DOHH2 (cell line): Measurements from ENCODE around the gene PELI3.

Experiments used
- H3F3A ChIP-seq: fragments of 200-600 bp; sonication (generic), shearing (Covaris generic); 2 replicates; pipeline ENCODE4 v1.6.0; 2016; ENCODE audit warnings: antibody characterized with exemption, mild to moderate bottlenecking; ENCODE audit not compliant: control insufficient read depth, insufficient read depth
- H3K27ac ChIP-seq: fragments of 200-600 bp; sonication (generic); 2 replicates; pipeline ENCODE4 v1.5.1; 2014; ENCODE audit warnings: low read depth, mild to moderate bottlenecking, low read length, moderate library complexity
- H3K27me3 ChIP-seq: fragments of 200-600 bp; sonication (generic); 2 replicates; pipeline ENCODE4 v1.6.1; 2014; ENCODE audit warnings: mild to moderate bottlenecking, low read length, mixed read lengths; ENCODE audit not compliant: control insufficient read depth
- H3K36me3 ChIP-seq: fragments of 200-600 bp; sonication (generic); 2 replicates; pipeline ENCODE4 v1.6.1; 2014; ENCODE audit warnings: mild to moderate bottlenecking, low read length, moderate library complexity, mixed read lengths; ENCODE audit not compliant: control insufficient read depth
- H3K4me1 ChIP-seq: fragments of 200-600 bp; sonication (generic); 2 replicates; pipeline ENCODE4 v1.6.1; 2014; ENCODE audit warnings: mild to moderate bottlenecking, low read length, mixed read lengths; ENCODE audit not compliant: control insufficient read depth
- H3K4me2 ChIP-seq: fragments of 200-600 bp; sonication (generic); 2 replicates; pipeline ENCODE4 v1.6.0; 2014; ENCODE audit warnings: mild to moderate bottlenecking, low read length, moderate library complexity
- H3K4me3 ChIP-seq: fragments of 200-600 bp; sonication (generic); 2 replicates; pipeline ENCODE4 v1.5.1; 2014; ENCODE audit warnings: mild to moderate bottlenecking, low read length, mixed read lengths
- H3K79me2 ChIP-seq: fragments of 200-600 bp; sonication (generic); 2 replicates; pipeline ENCODE4 v1.6.1; 2014; ENCODE audit warnings: mild to moderate bottlenecking, low read length, mixed read lengths; ENCODE audit not compliant: control insufficient read depth
- H3K9me2 ChIP-seq: fragments of 200-600 bp; sonication (generic); replicated peaks from 2 replicates; pipeline ENCODE4 v1.6.1; 2014; ENCODE audit warnings: mild to moderate bottlenecking, low read length, mixed read lengths; ENCODE audit not compliant: control insufficient read depth
- H3K9me3 ChIP-seq: fragments of 200-600 bp; sonication (generic); 2 replicates; pipeline ENCODE4 v1.6.1; 2014; ENCODE audit warnings: antibody characterized with exemption, low read length, mixed read lengths; ENCODE audit not compliant: control insufficient read depth, insufficient read depth
- H4K20me1 ChIP-seq: fragments of 200-600 bp; sonication (generic); 2 replicates; pipeline ENCODE4 v1.6.0; 2014; ENCODE audit warnings: low read depth, mild to moderate bottlenecking, antibody characterized with exemption, low read length, moderate library complexity; ENCODE audit not compliant: control insufficient read depth, insufficient read depth
- CTCF ChIP-seq: fragments of 200-600 bp; sonication (generic); IDR thresholded peaks from one replicate; pipeline ENCODE4 v1.5.1; 2014; ENCODE audit warnings: antibody characterized with exemption, mild to moderate bottlenecking, low read depth, low read length; ENCODE audit not compliant: poor library complexity, severe bottlenecking
- EZH2phosphoT487 ChIP-seq: fragments of 200-600 bp; sonication (generic); IDR thresholded peaks from 2 replicates; pipeline ENCODE4 v1.6.1; 2017; ENCODE audit warnings: borderline replicate concordance, mild to moderate bottlenecking, antibody characterized with exemption, low read length, moderate library complexity, mixed read lengths

PELI3 gene

GRCh38 chr11:66443602-66444001 lies 23.1 kb upstream of the PELI3 start:
- Histone ChIP-seq H3K9me3 (peaks cover 15% of the 10 kb centered on the region), H3F3A (no peaks in the 10 kb centered on the region), H3K4me1 (no peaks in the 10 kb centered on the region), H3K9me2 (no peaks in the 10 kb centered on the region), H3K27me3 (no peaks in the 10 kb centered on the region), H3K27ac (no peak overlapping the region), H3K79me2 (no peaks in the 10 kb centered on the region), H4K20me1 (no peaks in the 10 kb centered on the region), H3K4me2 (no peak overlapping the region), H3K36me3 (no peaks in the 10 kb centered on the region), H3K4me3 (no peak overlapping the region)
- TF ChIP-seq CTCF (no peak), EZH2phosphoT487 (no peak)

GRCh38 chr11:66447012-66447411 lies 19.7 kb upstream of the PELI3 start:
- H3K36me3 ChIP-seq = no peaks in the 10 kb centered on the region
- no peak overlapping the region for H3K27ac ChIP-seq
- no peak overlapping the region for H3K4me3 ChIP-seq
- H3K4me2 ChIP-seq = no peak overlapping the region
- H3K27me3 ChIP-seq = peaks cover 4% of the 10 kb centered on the region
- TF ChIP-seq EZH2phosphoT487 (no peak), CTCF (no peak)
- H3K9me2 ChIP-seq = no peaks in the 10 kb centered on the region
- no peaks in the 10 kb centered on the region for H3K4me1 ChIP-seq
- H3F3A ChIP-seq = no peaks in the 10 kb centered on the region
- H3K9me3 ChIP-seq = peaks cover 15% of the 10 kb centered on the region
- H4K20me1 ChIP-seq = no peaks in the 10 kb centered on the region
- H3K79me2 ChIP-seq = no peaks in the 10 kb centered on the region

- Histone ChIP-seq H3K9me3 (peaks cover 5% of the 10 kb centered on the region), H3K36me3 (no peaks in the 10 kb centered on the region), H4K20me1 (no peaks in the 10 kb centered on the region), H3K4me3 (no peak overlapping the region), H3K27me3 (peaks cover 9% of the 10 kb centered on the region), H3F3A (no peaks in the 10 kb centered on the region), H3K9me2 (no peaks in the 10 kb centered on the region), H3K4me2 (no peak overlapping the region), H3K79me2 (no peaks in the 10 kb centered on the region), H3K4me1 (no peaks in the 10 kb centered on the region), H3K27ac (no peak overlapping the region)
- TF ChIP-seq EZH2phosphoT487 = no peak
Measured at GRCh38 chr11:66448523-66448922, 18.2 kb upstream of the PELI3 start.

- peaks cover 22% of the 10 kb centered on the region for H3K27me3 ChIP-seq
- no peak overlapping the region for H3K4me3 ChIP-seq
- no peaks in the 10 kb centered on the region for H3K79me2 ChIP-seq
- H3K36me3 ChIP-seq = no peaks in the 10 kb centered on the region
- no peaks in the 10 kb centered on the region for H3K9me3 ChIP-seq
- H3K9me2 ChIP-seq = no peaks in the 10 kb centered on the region
- TF ChIP-seq CTCF (no peak), EZH2phosphoT487 (no peak)
- H4K20me1 ChIP-seq = no peaks in the 10 kb centered on the region
- no peak overlapping the region for H3K27ac ChIP-seq
- H3F3A ChIP-seq = no peaks in the 10 kb centered on the region
- no peaks in the 10 kb centered on the region for H3K4me1 ChIP-seq
- H3K4me2 ChIP-seq = no peak overlapping the region
Measured at GRCh38 chr11:66450560-66450959, 16.1 kb upstream of the PELI3 start.
